Left ventricle myocardium inferior (tissue), 1 donor: ENCODE results near the gene PPP6R2. TPM values are rescaled to one million over a fixed set of nuclear protein-coding genes. Genes with fewer than 3 reads are reported as not detected.

Experiments
- DNase-seq: peaks from one replicate; pipeline ENCODE4 v3.0.0-alpha.2; 2020
- H3K27ac ChIP-seq: fragments of 200-600 bp; replicated peaks from 2 replicates; pipeline ENCODE4 v1.8.0; 2021
- H3K27me3 ChIP-seq: fragments of 200-600 bp; 2 replicates; pipeline ENCODE4 v1.8.0; 2021; ENCODE audit warnings: low read depth
- H3K36me3 ChIP-seq: fragments of 200-600 bp; 2 replicates; pipeline ENCODE4 v1.8.0; 2021
- H3K4me1 ChIP-seq: fragments of 200-600 bp; 2 replicates; pipeline ENCODE4 v1.8.0; 2021
- H3K4me3 ChIP-seq: fragments of 200-600 bp; 2 replicates; pipeline ENCODE4 v1.8.0; 2021; ENCODE audit warnings: mild to moderate bottlenecking, moderate library complexity
- H3K9me3 ChIP-seq: fragments of 200-600 bp; replicated peaks from 2 replicates; pipeline ENCODE4 v1.8.0; 2021
- CTCF ChIP-seq: fragments of 200-600 bp; IDR thresholded peaks from 2 replicates; pipeline ENCODE4 v1.8.0; 2021; ENCODE audit warnings: antibody characterized with exemption, mild to moderate bottlenecking, borderline replicate concordance
- intact Hi-C: fragments of 100-400 bp; cut with micrococcal nuclease; formaldehyde crosslinking; loops from one replicate; pipeline ENCODE4 v1.11.0; 2022
- total RNA-seq: library from RNA; stranded (reverse); fragmentation: NEBNext Ultra II Directional; extraction: Animal tissue kit (Norgen Biotek cat#: 25700); gene quantifications from one replicate; pipeline ENCODE4 v1.2.1, GENCODE V29; 2021
- donor health status: DM: no; HTN: yes; CAD: no; lungs with severe emphysema.

The PPP6R2 gene
- total RNA-seq, 1 donor from 2014 or later: 38.6 TPM

DNA sequence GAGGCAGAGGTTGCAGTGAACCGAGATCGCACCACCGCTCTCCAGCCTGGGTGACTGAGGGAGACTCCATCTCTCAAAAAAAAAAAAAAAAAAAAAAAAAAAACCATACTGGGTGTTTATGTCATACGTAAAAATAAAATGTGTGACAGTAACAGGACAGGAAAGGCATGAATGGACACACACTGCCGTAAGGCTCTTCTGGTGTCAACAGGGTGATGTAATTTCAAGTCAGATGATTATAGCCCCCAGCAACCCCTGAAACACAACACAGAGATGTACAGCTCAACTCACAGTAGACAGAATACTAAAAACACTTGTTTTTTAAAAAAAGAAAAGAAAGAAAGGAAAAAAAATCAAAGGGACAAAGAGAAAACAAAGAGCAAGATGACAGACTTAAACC, 109.5 kb downstream of the PPP6R2 start:
- Histone ChIP-seq H3K4me1 (no peaks in the 10 kb centered on the region), H3K9me3 (no peaks in the 10 kb centered on the region), H3K27ac (no peak overlapping the region), H3K4me3 (no peak overlapping the region), H3K36me3 (peaks cover 72% of the 10 kb centered on the region), H3K27me3 (no peaks in the 10 kb centered on the region)
- intact Hi-C loops: no loop called here
- no peak for DNase-seq
- TF ChIP-seq CTCF: no peak

- TF ChIP-seq CTCF: no peak
- H3K36me3 ChIP-seq: peaks cover 78% of the 10 kb centered on the region
- intact Hi-C loops: no loop called here
- no peak for DNase-seq
- no peaks in the 10 kb centered on the region for H3K27me3 ChIP-seq
- no peak overlapping the region for H3K4me3 ChIP-seq
- H3K27ac ChIP-seq: no peak overlapping the region
- no peaks in the 10 kb centered on the region for H3K9me3 ChIP-seq
- H3K4me1 ChIP-seq: no peaks in the 10 kb centered on the region
Measured at GRCh38 chr22:50454556-50455075, 111.5 kb downstream of the PPP6R2 start.

DNA sequence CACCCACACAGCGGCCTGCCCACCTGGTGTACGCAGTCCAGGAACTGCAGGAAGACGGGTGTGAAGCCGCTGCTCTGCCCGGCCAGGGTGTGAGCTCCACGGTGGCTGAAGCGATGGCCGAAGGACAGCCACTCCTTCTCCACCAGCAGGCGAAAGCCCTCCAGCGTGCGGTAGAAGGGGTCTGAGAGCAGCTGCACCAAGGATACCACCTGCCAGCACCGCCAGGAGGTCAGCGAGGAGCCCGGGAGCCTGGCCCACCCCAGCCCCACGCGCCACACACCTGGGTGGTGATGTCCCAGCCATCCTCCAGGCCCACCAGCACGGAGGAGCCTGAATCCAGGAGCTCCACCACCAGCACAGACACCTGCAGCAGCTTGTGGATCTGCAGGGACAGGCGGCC, 112.1 kb downstream of the PPP6R2 start:
- no peak for DNase-seq
- H3K27me3 ChIP-seq: no peaks in the 10 kb centered on the region
- TF ChIP-seq CTCF: no peak

DNA sequence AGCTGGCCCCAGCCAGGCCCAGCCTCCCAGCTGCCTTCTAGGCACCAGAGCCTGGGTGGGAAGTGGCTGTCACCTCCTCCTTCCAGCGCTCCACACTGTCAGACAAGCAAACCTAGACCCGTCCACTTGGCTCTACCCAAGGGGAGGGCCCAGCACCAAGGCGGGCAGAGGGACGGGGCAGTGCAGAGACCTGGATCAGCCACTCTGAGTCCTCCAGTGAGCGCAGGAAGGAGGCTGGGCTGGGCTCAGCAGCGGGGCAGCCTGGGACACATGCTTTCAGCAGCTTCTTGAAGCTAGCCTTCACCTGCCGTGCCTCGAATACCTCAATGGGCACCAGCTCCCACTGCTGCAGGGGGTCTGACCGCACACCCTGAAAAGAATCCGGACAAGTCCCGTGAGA, 112.9 kb downstream of the PPP6R2 start:
- intact Hi-C loops: no loop called here
- Histone ChIP-seq H3K9me3 (no peaks in the 10 kb centered on the region), H3K27me3 (no peaks in the 10 kb centered on the region), H3K4me1 (no peaks in the 10 kb centered on the region), H3K27ac (no peak overlapping the region), H3K36me3 (peaks cover 80% of the 10 kb centered on the region), H3K4me3 (no peak overlapping the region)
- no peak for TF ChIP-seq CTCF
- no peak for DNase-seq

More for the DNA sequence above, 112.1 kb downstream of the PPP6R2 start:
- Histone ChIP-seq H3K27ac (no peak overlapping the region), H3K4me3 (no peak overlapping the region), H3K4me1 (no peaks in the 10 kb centered on the region), H3K9me3 (no peaks in the 10 kb centered on the region), H3K36me3 (peaks cover 78% of the 10 kb centered on the region)
- intact Hi-C loops: no loop called here

GRCh38 chr22:50456466-50457234, 113.5 kb downstream of the PPP6R2 start:
- no peaks in the 10 kb centered on the region for H3K27me3 ChIP-seq
- peaks cover 81% of the 10 kb centered on the region for H3K36me3 ChIP-seq
- no peak overlapping the region for H3K27ac ChIP-seq
- no peaks in the 10 kb centered on the region for H3K4me1 ChIP-seq
- no peaks in the 10 kb centered on the region for H3K9me3 ChIP-seq
- no peak for DNase-seq
- H3K4me3 ChIP-seq: no peak overlapping the region
- intact Hi-C loops: no loop called here
- TF ChIP-seq CTCF: no peak
